HG02973 (cell line): ENCODE data around the gene SFXN5.

Source experiments
- ATAC-seq: cut with Tn5 transposase; IDR thresholded peaks from one replicate; pipeline ENCODE4 v1.9.1; 2021; ENCODE audit warnings: moderate library complexity; ENCODE audit not compliant: unreplicated experiment

Gene SFXN5

DNA sequence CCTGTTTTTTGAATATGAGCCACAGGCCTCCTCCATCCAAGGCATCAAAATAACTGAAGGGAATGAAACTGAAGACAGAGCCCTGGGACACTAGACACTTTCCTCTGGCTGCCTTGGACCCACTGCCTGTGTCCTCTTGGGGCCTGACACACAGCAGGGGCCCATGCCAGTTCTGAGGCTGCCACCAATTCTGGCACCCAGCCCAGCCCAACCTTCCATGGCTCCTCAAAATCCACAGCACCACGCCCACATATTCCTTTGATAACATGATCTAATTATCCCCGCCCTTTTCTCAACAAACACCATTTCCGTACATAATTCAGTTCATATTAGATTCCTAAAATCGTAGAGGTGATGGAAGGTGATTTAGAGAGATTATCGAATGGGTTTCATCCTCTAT, 90.0 kb downstream of the SFXN5 start:
- ATAC-seq: no peak

DNA sequence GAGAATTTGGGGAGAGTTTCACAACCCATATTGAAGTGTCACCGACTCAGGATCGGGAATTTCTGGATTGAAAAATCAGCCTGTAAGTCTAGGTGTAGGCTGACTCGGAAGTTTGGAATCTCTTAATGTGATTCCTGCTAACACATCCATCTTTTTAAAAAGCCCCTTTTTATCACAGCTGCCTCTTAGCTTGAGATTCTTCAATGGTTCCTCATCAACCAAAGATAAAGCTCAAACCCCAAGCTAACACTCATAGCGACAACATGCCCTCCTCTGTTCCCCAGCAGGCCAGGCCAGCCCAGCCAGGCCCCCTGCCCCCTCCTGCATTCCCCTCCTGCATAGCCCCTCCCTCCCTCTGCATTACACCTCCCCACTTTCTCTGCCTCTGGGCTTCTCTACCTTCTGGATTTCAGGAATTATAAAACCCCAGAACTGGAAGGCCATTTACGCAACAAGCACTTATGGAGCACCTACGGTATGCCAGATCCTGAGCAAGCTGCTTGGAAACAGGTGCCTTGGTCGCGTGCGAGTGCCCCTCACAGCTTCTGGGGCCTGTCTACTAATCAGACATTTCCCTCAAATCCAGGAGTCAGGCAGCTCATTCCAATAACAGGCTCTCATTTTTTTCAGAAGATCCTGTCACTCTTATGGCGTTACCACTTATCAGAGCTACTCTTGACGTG, 90.8 kb downstream of the SFXN5 start:
- no peak for ATAC-seq

DNA sequence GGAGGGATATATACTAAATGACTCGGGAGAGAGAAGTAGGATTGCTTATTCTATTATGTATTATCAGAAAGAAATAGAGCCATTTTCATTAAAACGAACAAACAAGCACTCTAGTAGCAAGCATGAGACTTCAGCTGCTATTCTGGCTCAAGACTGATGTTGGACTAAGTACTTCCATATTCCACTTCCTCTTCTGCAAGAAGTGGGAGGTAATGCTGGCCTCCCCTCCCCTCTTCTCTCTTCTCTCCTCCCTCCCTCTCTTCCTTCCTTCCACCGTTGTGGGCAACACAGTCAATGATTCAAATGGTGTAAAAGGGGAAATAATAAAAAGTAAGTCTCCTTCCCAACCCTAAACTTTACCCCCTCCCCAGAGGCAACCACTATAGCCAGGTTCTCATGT, 91.6 kb downstream of the SFXN5 start:
- ATAC-seq: no peak

DNA sequence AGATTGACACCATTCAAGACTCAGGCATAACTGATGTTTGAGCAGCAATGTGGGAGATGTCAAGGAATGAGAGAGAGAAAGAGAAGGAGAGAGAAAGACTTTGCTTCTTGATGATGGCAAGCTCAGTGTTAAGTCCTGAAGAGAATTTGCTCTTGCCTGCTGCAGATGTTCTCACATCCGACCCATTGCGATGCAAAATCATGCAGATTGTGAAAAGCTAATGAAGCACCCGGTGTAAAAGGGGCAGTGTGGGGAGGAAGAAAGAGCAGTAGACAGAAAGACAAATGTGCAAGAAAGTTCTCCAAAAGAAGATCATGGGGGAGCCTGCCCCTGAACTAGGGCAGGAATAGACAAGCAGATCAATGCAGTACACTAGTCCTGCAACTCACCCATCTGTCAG, 96.5 kb downstream of the SFXN5 start:
- no peak for ATAC-seq

DNA sequence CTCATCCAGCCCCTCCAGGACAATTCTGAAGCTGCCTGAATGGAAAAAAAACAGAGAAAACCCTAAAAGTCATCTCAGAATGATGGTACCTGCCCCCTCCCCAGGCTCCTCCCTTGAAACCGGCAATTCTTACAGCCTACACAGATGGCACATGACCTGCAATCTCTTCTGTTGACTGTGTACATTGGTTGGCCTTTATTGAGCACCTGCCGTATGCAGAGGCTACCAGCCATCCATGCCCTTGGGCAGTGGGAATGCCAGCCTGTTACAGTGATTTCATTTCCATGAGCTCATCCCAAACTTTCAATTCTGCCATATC, 97.1 kb downstream of the SFXN5 start:
- ATAC-seq: no peak

DNA sequence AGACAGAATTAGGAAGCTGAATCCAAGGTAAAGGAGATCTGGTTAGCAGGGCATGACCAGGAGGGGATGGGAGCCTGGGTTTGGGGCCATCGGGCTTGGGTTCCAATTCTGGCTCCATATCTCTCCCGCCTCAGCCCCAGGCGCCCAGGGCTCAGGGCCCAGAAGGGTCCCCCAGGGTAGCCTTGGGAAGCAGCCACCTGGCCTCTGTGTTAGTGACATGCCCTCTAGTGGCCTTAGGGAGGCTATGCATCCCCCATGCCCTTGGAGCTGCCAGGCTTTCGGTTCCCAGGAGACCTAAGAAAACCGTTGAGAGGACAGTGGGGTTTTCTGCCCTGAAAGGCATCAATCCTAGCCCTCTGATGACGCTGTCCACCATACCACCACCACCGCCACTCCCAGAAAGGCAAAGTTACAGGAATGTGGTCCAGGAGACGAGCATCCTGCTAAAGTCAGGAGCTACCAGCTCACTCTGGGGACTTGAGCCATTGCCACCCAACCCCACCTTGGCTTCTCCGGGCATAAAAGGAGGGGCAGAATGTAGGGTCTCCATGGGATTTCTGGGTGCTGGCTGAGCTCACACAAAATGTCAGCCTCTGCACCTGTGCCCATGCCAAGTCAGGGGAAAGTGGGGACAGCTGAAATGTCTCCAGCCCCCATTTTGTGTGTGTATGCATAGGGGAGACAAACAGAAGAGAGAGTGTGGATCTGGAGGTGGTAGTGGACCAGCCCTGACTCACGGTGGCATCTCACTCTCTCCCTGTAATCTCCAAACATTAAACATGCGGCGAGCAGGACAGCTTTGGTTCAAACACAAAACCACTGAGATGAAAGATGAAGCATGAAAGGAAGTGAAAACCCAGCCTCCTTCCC, 97.7 kb downstream of the SFXN5 start:
- ATAC-seq: peak; percentile 79

DNA sequence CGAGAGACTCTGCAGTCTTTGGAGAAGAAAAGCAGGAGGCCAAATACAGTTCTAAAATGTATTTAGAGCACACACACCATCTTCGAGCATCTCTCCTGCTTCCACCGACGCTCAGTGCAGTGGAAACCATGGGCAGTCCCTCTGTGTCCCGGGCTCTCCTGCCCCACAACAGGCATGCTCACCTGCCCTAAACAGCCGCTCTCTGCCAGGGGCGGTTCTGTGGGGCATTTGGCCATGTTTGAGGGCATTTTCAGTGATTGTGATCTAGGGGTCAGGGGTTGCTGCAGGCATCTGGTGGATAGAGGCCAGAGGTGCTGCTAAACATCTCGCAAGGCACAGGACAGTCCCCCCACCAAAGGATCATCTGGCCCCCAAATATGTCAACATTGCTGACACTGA, 98.4 kb downstream of the SFXN5 start:
- no peak for ATAC-seq

DNA sequence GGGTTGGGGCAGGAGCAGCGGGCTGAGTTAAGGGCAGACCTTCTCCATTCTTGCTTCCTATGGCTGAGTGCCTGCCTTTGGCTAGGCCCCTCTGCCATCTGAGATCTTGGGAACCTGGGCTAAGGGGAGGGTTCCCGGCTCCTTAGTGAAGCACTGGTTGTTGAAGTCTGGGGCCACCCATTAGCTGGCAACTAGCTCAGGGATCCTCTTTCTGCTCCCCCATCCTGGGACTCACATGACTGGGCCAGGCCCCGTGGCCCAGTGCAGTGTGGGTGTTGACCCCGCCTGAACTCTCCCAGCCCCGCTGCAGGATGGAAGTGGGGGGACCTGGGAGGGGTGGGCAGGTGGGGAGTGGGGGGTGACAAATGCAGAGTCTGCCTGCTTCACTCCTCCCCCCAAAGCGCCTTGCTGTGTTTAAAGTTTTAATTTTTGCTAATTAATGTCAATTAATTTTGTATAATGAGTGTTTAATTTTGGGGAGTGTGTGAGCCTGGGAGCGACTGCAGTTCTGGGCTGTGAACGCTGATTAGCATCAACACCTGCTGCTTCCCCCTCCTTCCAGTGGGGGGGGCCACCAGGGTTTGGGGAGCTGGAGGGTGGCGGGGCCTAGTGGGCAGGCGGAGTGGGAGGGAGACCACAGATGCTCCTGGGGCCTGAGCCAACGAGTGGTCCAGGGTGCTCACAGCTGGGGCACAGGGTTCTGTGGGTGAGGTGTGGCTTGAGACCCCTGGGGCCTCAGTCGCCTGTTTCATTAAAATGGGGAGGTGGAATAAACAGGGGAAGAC, 99.0 kb downstream of the SFXN5 start:
- ATAC-seq: no peak

DNA sequence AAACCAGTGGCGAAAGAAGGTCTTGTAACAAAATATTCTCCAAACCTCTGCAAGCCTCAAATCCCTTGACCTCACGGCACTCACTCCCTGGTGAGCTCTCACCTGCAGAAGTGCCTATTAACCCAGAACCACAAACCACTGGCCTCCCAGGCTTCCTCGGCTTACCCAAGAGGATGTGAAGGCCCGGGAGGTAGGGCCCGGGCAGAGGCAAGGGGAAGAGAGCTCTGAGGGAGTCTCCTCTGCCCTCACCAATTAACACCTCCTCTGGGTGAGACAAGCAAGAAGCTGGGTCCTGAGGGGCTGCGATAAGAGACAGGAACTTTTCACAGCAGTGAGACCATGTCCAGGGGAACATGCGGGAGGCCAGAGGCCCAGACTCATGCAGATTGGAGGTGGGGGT, 100.5 kb downstream of the SFXN5 start:
- ATAC-seq: no peak

DNA sequence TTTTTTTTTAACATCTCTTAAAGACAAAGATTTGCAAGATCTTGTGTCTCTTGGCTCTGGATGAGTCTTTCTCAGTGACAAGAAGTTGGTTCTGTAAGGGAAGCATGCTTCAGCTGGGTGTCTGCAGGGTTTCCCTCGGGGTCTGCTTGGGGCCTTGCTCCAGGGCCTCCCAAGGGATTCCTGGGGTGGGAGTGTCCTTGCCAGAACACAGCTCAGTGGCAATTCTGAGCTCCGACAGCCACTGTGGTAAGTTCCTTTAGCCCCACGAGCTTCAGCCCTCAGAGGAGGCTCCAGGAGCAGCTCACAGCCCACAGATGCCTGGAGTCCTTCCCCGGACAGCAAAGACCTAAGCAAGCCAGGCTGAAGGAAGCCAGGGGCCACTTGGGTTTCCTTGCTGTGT, 101.8 kb downstream of the SFXN5 start:
- ATAC-seq: no peak

DNA sequence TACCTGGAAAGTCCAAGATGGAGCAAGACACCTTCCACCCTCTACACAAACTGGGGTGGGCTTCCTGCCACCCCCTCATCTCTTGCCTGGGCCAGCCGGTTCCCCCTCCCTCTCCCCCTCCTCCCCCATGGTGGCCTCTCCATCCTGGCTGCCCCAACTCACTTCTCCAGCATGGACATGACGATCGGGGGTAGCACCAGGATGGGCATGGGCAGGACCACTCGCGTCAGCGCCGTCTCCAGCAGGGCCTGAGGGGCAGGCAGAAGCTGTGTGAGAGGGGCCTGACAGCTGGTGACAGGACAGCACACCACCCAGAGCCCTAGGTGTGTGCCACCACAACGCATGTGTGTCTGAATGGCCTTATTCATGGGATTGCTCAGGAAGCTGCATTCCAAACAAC, 103.2 kb downstream of the SFXN5 start:
- no peak for ATAC-seq

DNA sequence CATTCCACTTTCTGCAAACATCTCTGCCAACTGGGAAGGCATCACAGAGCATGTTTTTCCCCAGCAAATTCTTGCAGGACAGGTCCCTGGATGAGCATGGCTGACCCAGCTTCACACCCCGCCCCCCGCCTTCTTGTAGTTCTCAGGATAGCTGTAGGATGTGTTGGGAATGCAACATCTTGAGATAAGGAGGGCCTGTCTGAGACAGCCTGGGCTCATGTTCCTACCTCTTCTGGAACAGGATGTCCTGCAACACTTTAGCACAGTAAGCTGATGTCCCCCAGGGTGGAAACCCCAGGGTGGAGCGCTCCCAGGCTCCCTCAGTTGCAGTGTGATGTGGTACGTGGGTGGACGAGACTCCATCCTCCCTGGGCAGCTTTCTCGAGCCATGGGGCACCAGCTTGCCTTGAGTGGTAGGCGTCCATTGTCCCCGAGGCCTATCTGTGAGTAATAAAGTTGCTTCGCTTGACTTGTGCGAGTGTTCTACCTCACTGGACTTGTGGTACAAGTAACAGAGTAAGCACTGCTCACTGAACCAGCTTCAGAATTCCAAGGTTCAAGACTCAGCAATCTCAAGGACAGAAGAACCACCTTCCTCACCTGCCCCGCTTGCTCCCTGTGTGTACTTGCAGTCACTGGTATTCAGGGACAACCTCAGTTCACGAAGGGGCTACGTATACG, 105.6 kb downstream of the SFXN5 start:
- ATAC-seq: no peak

DNA sequence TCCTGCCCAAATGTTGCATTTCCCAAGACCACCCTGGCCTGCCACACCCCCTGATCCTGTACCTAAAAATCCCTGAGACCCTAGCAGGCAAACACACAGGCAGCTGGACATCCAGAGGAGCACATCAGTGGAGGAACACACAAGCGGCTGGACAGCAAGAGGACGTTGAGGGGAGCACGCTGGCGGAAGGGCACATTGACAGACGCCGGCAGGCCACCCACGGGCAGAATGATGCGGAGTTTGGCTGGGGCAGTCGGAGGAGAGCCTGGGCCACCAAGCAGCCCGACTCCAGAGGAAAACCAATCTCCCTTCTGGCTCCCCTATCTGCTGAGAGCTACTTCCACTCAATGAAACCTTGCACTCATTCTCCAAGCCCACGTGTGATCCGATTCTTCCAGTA, 106.5 kb downstream of the SFXN5 start:
- ATAC-seq: no peak

DNA sequence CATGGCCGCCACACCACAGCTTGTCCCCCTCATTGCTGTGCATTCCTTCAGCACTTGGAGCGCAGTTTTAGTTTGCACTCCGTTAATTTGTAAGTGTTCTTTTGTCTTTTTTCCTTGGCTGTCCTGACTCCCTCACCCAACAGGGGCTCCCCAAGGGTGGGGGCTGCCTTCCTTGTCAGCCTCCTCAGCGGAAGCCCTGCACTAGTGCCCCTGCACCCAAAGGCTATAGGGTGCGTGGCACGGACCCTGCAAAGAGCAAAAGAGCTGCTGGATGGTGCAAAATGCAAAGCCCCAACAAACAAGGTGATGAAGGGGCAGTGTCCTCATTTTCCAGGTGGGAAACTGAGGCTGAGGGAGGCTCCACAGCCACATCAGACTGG, 107.4 kb downstream of the SFXN5 start:
- ATAC-seq: no peak

DNA sequence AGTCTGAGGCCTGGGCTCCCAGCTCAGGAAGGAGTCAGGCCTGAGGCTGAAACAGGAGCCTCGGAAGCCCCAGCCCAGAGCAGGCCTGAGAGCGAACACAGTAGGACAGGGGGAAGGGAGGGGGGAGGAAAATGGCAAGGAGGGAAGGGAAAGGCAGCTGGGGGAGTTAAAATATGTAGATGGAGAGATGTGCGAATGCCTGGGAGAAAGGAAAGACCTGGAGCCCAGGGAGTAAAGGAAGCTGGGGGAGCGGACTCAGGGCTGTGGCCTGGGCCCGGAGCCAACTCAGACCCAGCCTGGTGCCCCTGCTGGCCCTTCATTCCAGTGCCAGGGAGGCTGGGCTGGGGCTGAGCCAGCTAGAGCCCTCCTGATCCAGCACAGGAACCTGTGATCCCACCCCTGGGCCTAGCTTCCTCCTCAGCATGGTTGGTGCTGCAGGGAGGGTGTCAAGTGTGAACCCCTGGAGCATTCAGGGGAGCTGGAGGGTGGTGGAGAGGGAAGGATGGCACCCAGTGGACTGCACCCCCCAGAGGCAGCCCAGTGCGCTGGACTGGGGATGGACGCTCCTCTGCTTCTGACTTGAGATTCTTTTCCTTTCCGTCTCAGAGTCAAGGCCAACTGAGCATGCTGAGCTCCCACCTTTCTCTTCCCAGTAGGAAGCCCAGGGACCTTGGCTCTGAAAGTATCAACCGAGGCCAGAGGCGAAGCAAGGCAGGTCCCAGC, 107.9 kb downstream of the SFXN5 start:
- no peak for ATAC-seq

DNA sequence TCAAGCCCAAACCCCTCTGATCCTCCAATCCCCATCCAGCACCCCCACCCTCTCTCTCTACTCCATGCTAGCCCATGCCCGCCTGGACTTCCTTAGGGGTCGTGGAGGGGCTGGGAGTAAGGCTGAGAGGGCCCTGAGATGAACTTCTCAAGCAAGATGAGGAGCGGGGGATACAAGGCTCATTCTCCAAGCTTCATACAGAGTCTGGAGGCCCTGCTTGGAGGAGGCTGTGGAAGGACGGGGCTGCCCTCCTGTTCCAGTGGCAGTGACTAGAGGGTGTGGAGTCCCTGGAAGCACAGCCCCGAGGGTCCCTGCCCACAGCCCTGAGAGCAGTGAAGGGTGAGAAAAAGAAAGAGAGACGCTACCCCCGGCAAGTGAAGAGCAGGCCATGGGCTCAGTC, 108.6 kb downstream of the SFXN5 start:
- ATAC-seq: no peak

DNA sequence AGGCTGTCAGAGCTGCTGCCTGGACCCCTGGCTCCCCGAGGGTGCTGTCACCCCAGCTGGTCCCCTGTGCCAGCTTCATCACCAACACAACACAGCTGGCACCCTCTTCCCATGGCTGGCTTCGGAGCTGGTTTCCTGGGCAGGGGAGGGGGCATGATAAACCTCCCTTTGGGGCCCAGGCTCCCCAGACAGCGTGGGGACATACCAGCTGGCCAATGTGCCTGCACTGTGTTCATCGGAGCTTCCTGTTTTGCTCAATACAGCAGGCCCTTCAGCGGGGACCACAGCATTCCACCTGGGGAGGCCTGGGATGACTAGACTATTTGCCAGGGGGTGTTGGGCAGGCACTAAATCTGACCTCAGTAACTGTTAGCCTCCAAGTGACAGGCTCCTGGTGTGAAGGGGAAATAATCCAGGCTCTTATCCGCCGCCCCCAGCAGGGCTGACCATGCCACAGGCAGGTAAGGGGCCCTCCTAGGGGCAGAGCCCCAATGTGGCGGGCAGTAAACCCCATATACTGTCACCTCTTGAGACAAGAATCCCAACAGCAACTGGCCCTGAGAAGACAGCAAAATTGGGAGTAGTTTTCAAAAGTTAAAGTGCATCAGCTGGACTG, 109.6 kb downstream of the SFXN5 start:
- no peak for ATAC-seq

DNA sequence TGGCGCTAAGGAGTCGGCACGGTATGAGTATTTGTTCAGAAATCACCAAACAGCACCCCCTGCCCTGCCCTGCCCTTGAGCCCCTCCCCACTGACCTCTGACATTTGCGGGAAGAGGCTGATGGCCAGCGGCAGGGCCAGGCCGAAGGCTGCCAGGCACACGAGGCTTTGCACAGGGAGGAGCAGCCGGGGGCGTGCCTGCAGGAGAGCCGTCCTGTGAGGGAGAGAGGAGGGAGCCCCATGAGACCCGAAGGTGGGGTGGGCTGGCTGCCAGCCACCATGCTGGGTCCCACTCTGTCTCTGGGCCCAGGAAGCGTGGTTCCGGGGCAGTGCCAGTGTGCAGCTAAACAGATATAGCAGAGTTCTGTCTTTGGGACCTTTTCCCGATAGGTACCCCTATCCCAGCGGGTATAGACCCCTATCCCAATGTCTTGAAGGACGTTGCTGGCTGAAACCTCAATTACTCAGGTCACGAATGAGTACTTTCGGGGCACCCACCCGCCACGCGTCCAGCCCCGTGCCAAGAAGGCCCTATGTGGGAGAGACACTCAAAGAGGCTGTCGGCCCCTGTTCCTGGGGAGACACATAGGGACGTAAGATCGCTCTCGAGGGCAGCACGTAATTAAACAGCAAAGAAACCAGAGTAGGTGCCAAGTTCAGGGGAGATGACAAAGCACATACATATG, 110.3 kb downstream of the SFXN5 start:
- ATAC-seq: no peak
